Peyer's patch (tissue), 4 donors: ENCODE results near the gene C3orf70. TPM values are rescaled to one million over a fixed set of nuclear protein-coding genes. Genes with fewer than 3 reads are reported as not detected.

ENCODE experiments used
- DNase-seq, 3 donors: peaks; one replicate each; pipeline ENCODE4 v3.0.0-alpha.2; 2017 to 2019
- H3K27ac ChIP-seq, 4 donors: fragments of 200-600 bp; sonication (generic); one replicate each; pipeline ENCODE4 v1.5.1; 2016 to 2019
- H3K27me3 ChIP-seq, 2 donors: fragments of 200-600 bp; sonication (generic); one replicate each; pipeline ENCODE4 v1.5.1; 2019
- H3K36me3 ChIP-seq, 3 donors: fragments of 200-600 bp; sonication (generic); one replicate each; pipeline ENCODE4 v1.5.1; 2016 to 2019
- H3K4me1 ChIP-seq, 4 donors: fragments of 200-600 bp; sonication (generic); one replicate each; pipeline ENCODE4 v1.5.1; 2016 to 2019
- H3K4me3 ChIP-seq, 4 donors: fragments of 200-600 bp; sonication (generic); 1 replicate in 3 of 4; 2 replicates in 1 of 4; pipeline ENCODE4 v1.5.1; 2016 to 2019; ENCODE audit warnings: mild to moderate bottlenecking in 1 of 4
- H3K9me3 ChIP-seq, 4 donors: fragments of 200-600 bp; sonication (generic); one replicate each; pipeline ENCODE4 v1.5.1; 2016 to 2019; ENCODE audit warnings: mild to moderate bottlenecking in 1 of 4
- POLR2A ChIP-seq, 2 donors: fragments of 450-650 bp; IDR thresholded peaks; one replicate each; pipeline ENCODE4 v1.5.1; 2017; ENCODE audit warnings: antibody characterized with exemption in 2 of 2, mild to moderate bottlenecking in 2 of 2, moderate library complexity in 2 of 2
- total RNA-seq, 4 donors: library from RNA; depleted of rRNA; stranded (reverse); fragments of >200 nt; gene quantifications; one replicate each; pipeline ENCODE4 v1.1.0, GENCODE V29; 2016
- TF ChIP-seq, protein P1 (sequence below), 6 experiments: fragments of 450-650 bp in 4 of 6; fragments of 200-600 bp in 2 of 6; sonication (generic) in 1 of 6; IDR thresholded peaks; one replicate each; pipeline ENCODE4 v1.5.1; 2017 to 2019; ENCODE audit warnings: antibody characterized with exemption in 6 of 6, mild to moderate bottlenecking in 3 of 6, moderate library complexity in 1 of 6

The C3orf70 gene
- total RNA-seq, 4 donors from 2014 or later, result 4.1 to 6.5 (median 5.5) TPM

DNA sequence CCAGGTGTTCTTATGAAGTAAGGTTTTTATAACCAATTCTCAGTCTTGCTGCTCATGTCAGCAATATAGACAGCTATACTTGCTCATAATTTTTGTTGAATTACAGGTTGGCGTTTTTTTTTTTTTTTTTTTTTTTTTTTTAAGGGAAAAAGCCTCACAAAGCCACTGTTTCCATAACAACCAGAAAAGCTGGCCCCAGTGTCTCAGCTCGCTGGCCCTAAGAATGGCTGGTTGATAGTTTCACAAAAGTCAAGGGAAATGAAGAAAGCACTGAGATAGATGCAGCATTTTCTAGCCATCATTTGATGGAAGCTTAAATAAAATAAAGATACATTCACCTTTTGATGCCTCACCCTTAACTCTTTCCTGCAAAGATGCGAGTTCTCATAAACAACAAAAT is 121.9 kb downstream of the C3orf70 start:
- no peak for DNase-seq
- H3K27ac ChIP-seq, result no peak overlapping the region
- H3K36me3 ChIP-seq, result no peaks in the 10 kb centered on the region
- no peaks in the 10 kb centered on the region for H3K4me1 ChIP-seq
- no peaks in the 10 kb centered on the region for H3K27me3 ChIP-seq
- no peaks in the 10 kb centered on the region for H3K9me3 ChIP-seq
- TF ChIP-seq POLR2A (IDR thresholded peaks at IDR 0.05), result no peak
- TF ChIP-seq, protein P1, sequence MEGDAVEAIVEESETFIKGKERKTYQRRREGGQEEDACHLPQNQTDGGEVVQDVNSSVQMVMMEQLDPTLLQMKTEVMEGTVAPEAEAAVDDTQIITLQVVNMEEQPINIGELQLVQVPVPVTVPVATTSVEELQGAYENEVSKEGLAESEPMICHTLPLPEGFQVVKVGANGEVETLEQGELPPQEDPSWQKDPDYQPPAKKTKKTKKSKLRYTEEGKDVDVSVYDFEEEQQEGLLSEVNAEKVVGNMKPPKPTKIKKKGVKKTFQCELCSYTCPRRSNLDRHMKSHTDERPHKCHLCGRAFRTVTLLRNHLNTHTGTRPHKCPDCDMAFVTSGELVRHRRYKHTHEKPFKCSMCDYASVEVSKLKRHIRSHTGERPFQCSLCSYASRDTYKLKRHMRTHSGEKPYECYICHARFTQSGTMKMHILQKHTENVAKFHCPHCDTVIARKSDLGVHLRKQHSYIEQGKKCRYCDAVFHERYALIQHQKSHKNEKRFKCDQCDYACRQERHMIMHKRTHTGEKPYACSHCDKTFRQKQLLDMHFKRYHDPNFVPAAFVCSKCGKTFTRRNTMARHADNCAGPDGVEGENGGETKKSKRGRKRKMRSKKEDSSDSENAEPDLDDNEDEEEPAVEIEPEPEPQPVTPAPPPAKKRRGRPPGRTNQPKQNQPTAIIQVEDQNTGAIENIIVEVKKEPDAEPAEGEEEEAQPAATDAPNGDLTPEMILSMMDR (IDR thresholded peaks at IDR 0.05), result no peak
- H3K4me3 ChIP-seq, result no peak overlapping the region

DNA sequence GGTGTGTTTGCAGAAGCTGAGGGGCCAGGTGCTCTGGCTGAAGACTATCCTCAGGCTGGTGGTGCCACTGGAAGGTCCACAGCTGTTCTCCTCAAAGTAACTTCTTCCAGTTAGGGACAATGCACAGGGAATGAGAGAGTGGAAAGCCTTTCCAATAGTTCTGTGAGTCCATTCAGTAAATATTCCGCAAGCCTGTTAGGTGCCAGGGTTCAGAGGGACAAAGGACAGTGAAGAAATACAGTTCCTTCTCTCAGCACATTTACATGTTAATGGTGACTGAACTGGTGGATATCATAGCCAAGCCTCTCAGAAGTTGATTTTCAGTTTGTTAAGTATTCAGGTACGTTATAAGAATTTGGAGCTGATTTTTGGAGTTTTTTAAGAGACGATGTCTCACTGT is 122.5 kb downstream of the C3orf70 start:
- no peaks in the 10 kb centered on the region for H3K9me3 ChIP-seq
- DNase-seq, result no peak
- no peaks in the 10 kb centered on the region for H3K36me3 ChIP-seq
- TF ChIP-seq, protein P1 (IDR thresholded peaks at IDR 0.05), result no peak
- no peak for TF ChIP-seq POLR2A (IDR thresholded peaks at IDR 0.05)
- H3K4me3 ChIP-seq, result no peak overlapping the region
- no peaks in the 10 kb centered on the region for H3K27me3 ChIP-seq
- H3K4me1 ChIP-seq, result no peaks in the 10 kb centered on the region
- H3K27ac ChIP-seq, result no peak overlapping the region

DNA sequence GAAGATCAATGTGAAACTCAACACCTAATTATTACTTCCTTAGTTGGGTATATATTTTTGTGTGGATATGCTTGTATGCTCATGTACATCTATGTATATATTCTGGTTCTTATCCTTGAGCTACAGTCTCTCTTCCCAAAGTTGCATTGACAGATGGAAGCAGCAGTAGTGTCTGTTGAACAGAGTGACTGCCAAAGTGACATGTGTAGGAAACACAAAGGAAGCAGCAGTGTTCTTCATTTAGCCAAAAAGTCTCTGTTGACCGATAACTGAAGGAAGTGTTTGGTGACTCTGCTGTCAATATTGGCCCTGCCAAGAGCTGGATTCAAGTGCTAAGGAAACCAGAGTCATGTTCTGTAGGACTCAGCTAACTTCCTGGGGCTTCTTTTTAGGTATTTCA is 123.8 kb downstream of the C3orf70 start:
- DNase-seq, result no peak
- no peaks in the 10 kb centered on the region for H3K36me3 ChIP-seq
- H3K27me3 ChIP-seq, result no peaks in the 10 kb centered on the region
- TF ChIP-seq POLR2A (IDR thresholded peaks at IDR 0.05), result no peak
- TF ChIP-seq, protein P1 (IDR thresholded peaks at IDR 0.05), result no peak
- no peaks in the 10 kb centered on the region for H3K9me3 ChIP-seq
- no peak overlapping the region for H3K4me3 ChIP-seq
- H3K27ac ChIP-seq, result no peak overlapping the region
- no peaks in the 10 kb centered on the region for H3K4me1 ChIP-seq

DNA sequence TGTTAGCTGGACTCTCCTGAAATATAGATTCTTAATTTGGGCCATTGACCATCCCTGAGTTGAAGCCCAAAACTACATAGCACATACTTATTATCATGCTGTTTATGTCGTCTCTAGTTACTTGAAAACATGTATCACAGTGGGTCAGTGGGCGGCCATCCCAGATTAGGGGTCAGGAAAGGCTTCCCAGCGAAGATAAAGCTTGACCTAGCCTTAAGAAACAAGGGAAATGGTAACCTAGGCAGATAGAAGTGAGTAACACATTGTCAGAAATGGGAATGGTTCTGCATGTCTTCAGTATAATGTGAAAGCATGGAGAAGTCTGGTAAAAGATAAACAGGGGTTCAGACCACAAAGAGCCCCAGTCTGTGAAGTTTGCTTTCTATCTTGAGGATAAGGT is 124.7 kb downstream of the C3orf70 start:
- Histone ChIP-seq H3K4me3 (no peak overlapping the region), H3K9me3 (no peaks in the 10 kb centered on the region), H3K27me3 (no peaks in the 10 kb centered on the region), H3K36me3 (no peaks in the 10 kb centered on the region), H3K27ac (no peak overlapping the region), H3K4me1 (no peaks in the 10 kb centered on the region)
- TF ChIP-seq POLR2A (IDR thresholded peaks at IDR 0.05), result no peak
- TF ChIP-seq, protein P1 (IDR thresholded peaks at IDR 0.05), result no peak
- DNase-seq, result no peak

Other genes starting within 250 kb of the C3orf70 start
- 10 to 100 TPM; 15.7 to 31.5 (median 21.1) TPM for gene EHHADH, start 101.0 kb upstream of the C3orf70 start, total RNA-seq
- 10 to 100 TPM; 40.4 to 60.2 (median 52.1) TPM for gene MAP3K13, start 210.1 kb upstream of the C3orf70 start, total RNA-seq